HEK293 (cell line): ENCODE measurements around the gene ZSWIM3.

Experiments used
- CTCF ChIA-PET: fragments of 350-600 bp; formaldehyde crosslinking; extraction: SDS; loops from one replicate; lab custom pipeline; 2021; ENCODE audit warnings: antibody characterized with exemption; lab: Yijun Ruan, JAX
- POLR2A ChIA-PET: fragments of 300-600 bp; formaldehyde crosslinking; extraction: SDS; loops from one replicate; lab custom pipeline; 2020; ENCODE audit warnings: antibody characterized with exemption, inconsistent platforms; lab: Yijun Ruan, JAX
- H3K27ac ChIP-seq: fragments of 200-500 bp; sonication (Bioruptor generic); 2 replicates; pipeline ENCODE4 v1.5.1; 2014; ENCODE audit warnings: low read depth, low read length, control low read depth, inconsistent platforms; ENCODE audit errors: extremely low read depth
- H3K36me3 ChIP-seq, 2 experiments: fragments of 200-500 bp in 1 of 2; sonication (Bioruptor generic) in 1 of 2; 1 replicate in 1 of 2; 2 replicates in 1 of 2; pipeline ENCODE4 v1.5.1; 2014 to 2017; ENCODE audit warnings: inconsistent platforms in 2 of 2, low read length in 2 of 2; ENCODE audit not compliant: control insufficient read depth in 2 of 2, insufficient read depth in 1 of 2
- H3K4me1 ChIP-seq: fragments of 200-500 bp; sonication (Bioruptor generic); 2 replicates; pipeline ENCODE4 v1.5.1; 2014; ENCODE audit warnings: mild to moderate bottlenecking, low read length, inconsistent platforms; ENCODE audit not compliant: control insufficient read depth, insufficient read depth
- H3K4me3 ChIP-seq: 2 replicates; pipeline ENCODE4 v1.5.1; 2011; ENCODE audit warnings: low read depth, mild to moderate bottlenecking, control low read depth, low read length, moderate library complexity
- H3K9me3 ChIP-seq: fragments of 200-500 bp; sonication (Bioruptor generic); 2 replicates; pipeline ENCODE4 v1.5.1; 2014; ENCODE audit warnings: low read depth, low read length, inconsistent platforms; ENCODE audit not compliant: control insufficient read depth, insufficient read depth
- EGR2 ChIP-seq: fragments of 450-650 bp; formaldehyde crosslinking; IDR thresholded peaks from 2 replicates; pipeline ENCODE4 v1.5.1; 2016; ENCODE audit warnings: low read depth, missing biosample characterization, missing genetic modification characterization
- HOXC10 ChIP-seq: sonication (generic); formaldehyde crosslinking; IDR thresholded peaks from 2 replicates; pipeline ENCODE4 v1.8.1; 2023; ENCODE audit warnings: mild to moderate bottlenecking, missing genetic modification reagents
- ZNF121 ChIP-seq: fragments of 450-650 bp; formaldehyde crosslinking; IDR thresholded peaks from 2 replicates; pipeline ENCODE4 v1.5.1; 2016; ENCODE audit warnings: missing biosample characterization, missing genetic modification characterization
- ZNF132 ChIP-seq: fragments of 450-650 bp; formaldehyde crosslinking; IDR thresholded peaks from 2 replicates; pipeline ENCODE4 v1.5.1; 2017; ENCODE audit warnings: missing biosample characterization, missing genetic modification characterization, borderline replicate concordance
- ZNF366 ChIP-seq: fragments of 450-650 bp; formaldehyde crosslinking; conservative IDR thresholded peaks from 2 replicates; pipeline ENCODE4 v1.5.1; 2016; ENCODE audit warnings: missing biosample characterization, missing genetic modification characterization
- ZNF521 ChIP-seq: fragments of 450-650 bp; formaldehyde crosslinking; IDR thresholded peaks from 2 replicates; pipeline ENCODE4 v1.5.1; 2017; ENCODE audit warnings: missing biosample characterization, mild to moderate bottlenecking, missing genetic modification characterization
- ZNF571 ChIP-seq: fragments of 450-650 bp; formaldehyde crosslinking; IDR thresholded peaks from 2 replicates; pipeline ENCODE4 v1.5.0; 2017; ENCODE audit warnings: missing biosample characterization, missing genetic modification characterization
- ZNF621 ChIP-seq: fragments of 450-650 bp; formaldehyde crosslinking; IDR thresholded peaks from 2 replicates; pipeline ENCODE4 v1.5.1; 2017; ENCODE audit warnings: missing biosample characterization, missing genetic modification characterization
- ZNF701 ChIP-seq: fragments of 450-650 bp; formaldehyde crosslinking; IDR thresholded peaks from 2 replicates; pipeline ENCODE4 v1.5.1; 2016; ENCODE audit warnings: missing biosample characterization, missing genetic modification characterization
- ZNF791 ChIP-seq: fragments of 450-650 bp; formaldehyde crosslinking; IDR thresholded peaks from 2 replicates; pipeline ENCODE4 v1.5.1; 2016; ENCODE audit warnings: missing biosample characterization, missing genetic modification characterization
- ZNF843 ChIP-seq: fragments of 450-650 bp; formaldehyde crosslinking; IDR thresholded peaks from 2 replicates; pipeline ENCODE4 v1.5.1; 2016; ENCODE audit warnings: missing biosample characterization, missing genetic modification characterization
- TF ChIP-seq, protein P1 (sequence below): fragments of 450-650 bp; formaldehyde crosslinking; IDR thresholded peaks from 2 replicates; pipeline ENCODE4 v1.5.1; 2017; ENCODE audit warnings: missing biosample characterization, missing genetic modification characterization
- TF ChIP-seq, protein P2 (sequence below): fragments of 450-650 bp; formaldehyde crosslinking; IDR thresholded peaks from 2 replicates; pipeline ENCODE4 v1.5.1; 2016; ENCODE audit warnings: missing biosample characterization, missing genetic modification characterization
- TF ChIP-seq, protein P3 (sequence below): fragments of 450-650 bp; formaldehyde crosslinking; IDR thresholded peaks from 2 replicates; pipeline ENCODE4 v1.5.1; 2016; ENCODE audit warnings: missing biosample characterization, missing genetic modification characterization
- TF ChIP-seq, protein P4 (sequence below): fragments of 450-650 bp; formaldehyde crosslinking; IDR thresholded peaks from 2 replicates; pipeline ENCODE4 v1.5.1; 2017; ENCODE audit warnings: missing biosample characterization, missing genetic modification characterization
- TF ChIP-seq, protein P5 (sequence below): fragments of 450-650 bp; formaldehyde crosslinking; IDR thresholded peaks from 2 replicates; pipeline ENCODE4 v1.5.1; 2016; ENCODE audit warnings: missing biosample characterization, missing genetic modification characterization
- TF ChIP-seq, protein P6 (sequence below): fragments of 450-650 bp; formaldehyde crosslinking; IDR thresholded peaks from 2 replicates; pipeline ENCODE4 v1.5.1; 2016; ENCODE audit warnings: missing biosample characterization, missing genetic modification characterization

Gene ZSWIM3

DNA sequence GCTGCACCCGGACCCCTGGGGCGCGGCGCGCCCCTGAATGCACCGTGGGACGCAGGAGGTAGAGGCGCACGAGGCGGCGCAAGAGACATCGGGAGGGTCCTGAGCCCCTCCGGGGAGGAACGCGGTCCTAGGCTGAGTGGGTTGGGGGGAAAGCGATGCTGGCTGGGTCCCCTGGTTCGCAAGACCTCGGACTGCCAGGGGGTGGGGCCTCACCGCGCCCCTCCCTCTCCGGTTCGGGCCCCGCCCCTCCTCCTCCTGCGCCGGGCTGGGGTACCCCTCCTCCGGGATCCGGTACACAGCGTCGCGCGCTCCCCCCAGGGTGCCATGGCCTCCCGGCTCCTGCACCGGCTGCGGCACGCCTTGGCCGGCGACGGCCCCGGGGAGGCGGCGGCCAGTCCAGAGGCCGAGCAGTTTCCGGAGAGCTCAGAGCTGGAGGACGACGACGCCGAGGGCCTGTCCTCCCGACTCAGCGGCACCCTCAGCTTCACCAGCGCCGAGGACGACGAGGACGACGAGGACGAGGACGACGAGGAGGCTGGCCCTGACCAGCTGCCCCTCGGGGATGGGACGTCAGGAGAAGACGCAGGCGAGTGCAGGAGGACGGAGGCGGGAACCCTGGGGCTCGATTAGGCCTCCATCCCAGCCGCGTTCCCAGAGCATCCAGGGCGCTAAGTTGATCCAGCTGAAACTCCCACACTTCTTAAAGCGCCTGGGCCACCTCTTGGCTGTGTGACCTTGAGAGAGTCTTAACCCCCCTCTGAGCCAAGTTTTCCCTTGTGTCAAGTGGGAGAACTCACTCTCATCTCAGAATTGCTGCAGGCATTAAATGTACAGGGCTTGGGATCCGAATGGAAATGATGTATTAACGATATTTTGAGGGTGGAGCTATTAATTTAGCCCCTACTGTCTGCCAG is 23.3 kb upstream of the ZSWIM3 start:
- ChIA-PET POLR2A (interaction anchor here (0.8 to 1.5 kb wide), 5 partner anchors 15 to 137 kb away, joined by 3 to 4 read pairs (median 3); partner anchors contain the start of gene ACOT8), CTCF (interaction anchor here (0.6 to 2.0 kb wide), 3 partner anchors 10 to 1953 kb away, joined by 4 to 8 read pairs (median 4); no protein-coding TSS in a partner anchor)
- no peaks in the 10 kb centered on the region for H3K9me3 ChIP-seq
- H3K4me3 ChIP-seq = peak overlapping the region; percentile 48
- H3K27ac ChIP-seq = peak overlapping the region; percentile 46
- peaks cover 0 to 8% of the 10 kb centered on the region in 2 experiments; a peak in 1 of 3 replicates for H3K36me3 ChIP-seq
- no peaks in the 10 kb centered on the region; the same call in 1 of the 2 replicates for H3K4me1 ChIP-seq
- TF ChIP-seq ZNF366 (no peak), ZNF843 (tag by site-specific recombination) (no peak), HOXC10 (CRISPR knock-in tag) (no peak), EGR2 (no peak), ZNF521 (tag by site-specific recombination) (no peak), ZNF571 (tag by site-specific recombination) (no peak), ZNF132 (tag by site-specific recombination) (no peak), ZNF621 (tag by site-specific recombination) (no peak), ZNF791 (tag by site-specific recombination) (no peak), ZNF701 (tag by site-specific recombination) (no peak), ZNF121 (tag by site-specific recombination) (no peak)
- TF ChIP-seq, protein P1, sequence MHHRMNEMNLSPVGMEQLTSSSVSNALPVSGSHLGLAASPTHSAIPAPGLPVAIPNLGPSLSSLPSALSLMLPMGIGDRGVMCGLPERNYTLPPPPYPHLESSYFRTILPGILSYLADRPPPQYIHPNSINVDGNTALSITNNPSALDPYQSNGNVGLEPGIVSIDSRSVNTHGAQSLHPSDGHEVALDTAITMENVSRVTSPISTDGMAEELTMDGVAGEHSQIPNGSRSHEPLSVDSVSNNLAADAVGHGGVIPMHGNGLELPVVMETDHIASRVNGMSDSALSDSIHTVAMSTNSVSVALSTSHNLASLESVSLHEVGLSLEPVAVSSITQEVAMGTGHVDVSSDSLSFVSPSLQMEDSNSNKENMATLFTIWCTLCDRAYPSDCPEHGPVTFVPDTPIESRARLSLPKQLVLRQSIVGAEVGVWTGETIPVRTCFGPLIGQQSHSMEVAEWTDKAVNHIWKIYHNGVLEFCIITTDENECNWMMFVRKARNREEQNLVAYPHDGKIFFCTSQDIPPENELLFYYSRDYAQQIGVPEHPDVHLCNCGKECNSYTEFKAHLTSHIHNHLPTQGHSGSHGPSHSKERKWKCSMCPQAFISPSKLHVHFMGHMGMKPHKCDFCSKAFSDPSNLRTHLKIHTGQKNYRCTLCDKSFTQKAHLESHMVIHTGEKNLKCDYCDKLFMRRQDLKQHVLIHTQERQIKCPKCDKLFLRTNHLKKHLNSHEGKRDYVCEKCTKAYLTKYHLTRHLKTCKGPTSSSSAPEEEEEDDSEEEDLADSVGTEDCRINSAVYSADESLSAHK = no peak
- TF ChIP-seq, protein P2, sequence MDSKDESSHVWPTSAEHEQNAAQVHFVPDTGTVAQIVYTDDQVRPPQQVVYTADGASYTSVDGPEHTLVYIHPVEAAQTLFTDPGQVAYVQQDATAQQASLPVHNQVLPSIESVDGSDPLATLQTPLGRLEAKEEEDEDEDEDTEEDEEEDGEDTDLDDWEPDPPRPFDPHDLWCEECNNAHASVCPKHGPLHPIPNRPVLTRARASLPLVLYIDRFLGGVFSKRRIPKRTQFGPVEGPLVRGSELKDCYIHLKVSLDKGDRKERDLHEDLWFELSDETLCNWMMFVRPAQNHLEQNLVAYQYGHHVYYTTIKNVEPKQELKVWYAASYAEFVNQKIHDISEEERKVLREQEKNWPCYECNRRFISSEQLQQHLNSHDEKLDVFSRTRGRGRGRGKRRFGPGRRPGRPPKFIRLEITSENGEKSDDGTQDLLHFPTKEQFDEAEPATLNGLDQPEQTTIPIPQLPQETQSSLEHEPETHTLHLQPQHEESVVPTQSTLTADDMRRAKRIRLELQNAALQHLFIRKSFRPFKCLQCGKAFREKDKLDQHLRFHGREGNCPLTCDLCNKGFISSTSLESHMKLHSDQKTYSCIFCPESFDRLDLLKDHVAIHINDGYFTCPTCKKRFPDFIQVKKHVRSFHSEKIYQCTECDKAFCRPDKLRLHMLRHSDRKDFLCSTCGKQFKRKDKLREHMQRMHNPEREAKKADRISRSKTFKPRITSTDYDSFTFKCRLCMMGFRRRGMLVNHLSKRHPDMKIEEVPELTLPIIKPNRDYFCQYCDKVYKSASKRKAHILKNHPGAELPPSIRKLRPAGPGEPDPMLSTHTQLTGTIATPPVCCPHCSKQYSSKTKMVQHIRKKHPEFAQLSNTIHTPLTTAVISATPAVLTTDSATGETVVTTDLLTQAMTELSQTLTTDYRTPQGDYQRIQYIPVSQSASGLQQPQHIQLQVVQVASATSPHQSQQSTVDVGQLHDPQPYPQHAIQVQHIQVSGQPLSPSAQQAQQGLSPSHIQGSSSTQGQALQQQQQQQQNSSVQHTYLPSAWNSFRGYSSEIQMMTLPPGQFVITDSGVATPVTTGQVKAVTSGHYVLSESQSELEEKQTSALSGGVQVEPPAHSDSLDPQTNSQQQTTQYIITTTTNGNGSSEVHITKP (tag by site-specific recombination) = peak; percentile 29
- TF ChIP-seq, protein P3, sequence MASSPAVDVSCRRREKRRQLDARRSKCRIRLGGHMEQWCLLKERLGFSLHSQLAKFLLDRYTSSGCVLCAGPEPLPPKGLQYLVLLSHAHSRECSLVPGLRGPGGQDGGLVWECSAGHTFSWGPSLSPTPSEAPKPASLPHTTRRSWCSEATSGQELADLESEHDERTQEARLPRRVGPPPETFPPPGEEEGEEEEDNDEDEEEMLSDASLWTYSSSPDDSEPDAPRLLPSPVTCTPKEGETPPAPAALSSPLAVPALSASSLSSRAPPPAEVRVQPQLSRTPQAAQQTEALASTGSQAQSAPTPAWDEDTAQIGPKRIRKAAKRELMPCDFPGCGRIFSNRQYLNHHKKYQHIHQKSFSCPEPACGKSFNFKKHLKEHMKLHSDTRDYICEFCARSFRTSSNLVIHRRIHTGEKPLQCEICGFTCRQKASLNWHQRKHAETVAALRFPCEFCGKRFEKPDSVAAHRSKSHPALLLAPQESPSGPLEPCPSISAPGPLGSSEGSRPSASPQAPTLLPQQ = 0 out of 2 replicates have a peak, but pooled peaks have one; percentile 31
- TF ChIP-seq, protein P4, sequence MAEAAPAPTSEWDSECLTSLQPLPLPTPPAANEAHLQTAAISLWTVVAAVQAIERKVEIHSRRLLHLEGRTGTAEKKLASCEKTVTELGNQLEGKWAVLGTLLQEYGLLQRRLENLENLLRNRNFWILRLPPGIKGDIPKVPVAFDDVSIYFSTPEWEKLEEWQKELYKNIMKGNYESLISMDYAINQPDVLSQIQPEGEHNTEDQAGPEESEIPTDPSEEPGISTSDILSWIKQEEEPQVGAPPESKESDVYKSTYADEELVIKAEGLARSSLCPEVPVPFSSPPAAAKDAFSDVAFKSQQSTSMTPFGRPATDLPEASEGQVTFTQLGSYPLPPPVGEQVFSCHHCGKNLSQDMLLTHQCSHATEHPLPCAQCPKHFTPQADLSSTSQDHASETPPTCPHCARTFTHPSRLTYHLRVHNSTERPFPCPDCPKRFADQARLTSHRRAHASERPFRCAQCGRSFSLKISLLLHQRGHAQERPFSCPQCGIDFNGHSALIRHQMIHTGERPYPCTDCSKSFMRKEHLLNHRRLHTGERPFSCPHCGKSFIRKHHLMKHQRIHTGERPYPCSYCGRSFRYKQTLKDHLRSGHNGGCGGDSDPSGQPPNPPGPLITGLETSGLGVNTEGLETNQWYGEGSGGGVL (tag by site-specific recombination) = no peak; the same call in 1 of the 2 replicates
- TF ChIP-seq, protein P5, sequence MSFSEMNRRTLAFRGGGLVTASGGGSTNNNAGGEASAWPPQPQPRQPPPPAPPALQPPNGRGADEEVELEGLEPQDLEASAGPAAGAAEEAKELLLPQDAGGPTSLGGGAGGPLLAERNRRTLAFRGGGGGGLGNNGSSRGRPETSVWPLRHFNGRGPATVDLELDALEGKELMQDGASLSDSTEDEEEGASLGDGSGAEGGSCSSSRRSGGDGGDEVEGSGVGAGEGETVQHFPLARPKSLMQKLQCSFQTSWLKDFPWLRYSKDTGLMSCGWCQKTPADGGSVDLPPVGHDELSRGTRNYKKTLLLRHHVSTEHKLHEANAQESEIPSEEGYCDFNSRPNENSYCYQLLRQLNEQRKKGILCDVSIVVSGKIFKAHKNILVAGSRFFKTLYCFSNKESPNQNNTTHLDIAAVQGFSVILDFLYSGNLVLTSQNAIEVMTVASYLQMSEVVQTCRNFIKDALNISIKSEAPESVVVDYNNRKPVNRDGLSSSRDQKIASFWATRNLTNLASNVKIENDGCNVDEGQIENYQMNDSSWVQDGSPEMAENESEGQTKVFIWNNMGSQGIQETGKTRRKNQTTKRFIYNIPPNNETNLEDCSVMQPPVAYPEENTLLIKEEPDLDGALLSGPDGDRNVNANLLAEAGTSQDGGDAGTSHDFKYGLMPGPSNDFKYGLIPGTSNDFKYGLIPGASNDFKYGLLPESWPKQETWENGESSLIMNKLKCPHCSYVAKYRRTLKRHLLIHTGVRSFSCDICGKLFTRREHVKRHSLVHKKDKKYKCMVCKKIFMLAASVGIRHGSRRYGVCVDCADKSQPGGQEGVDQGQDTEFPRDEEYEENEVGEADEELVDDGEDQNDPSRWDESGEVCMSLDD (tag by site-specific recombination) = peak; percentile 88
- TF ChIP-seq, protein P6, sequence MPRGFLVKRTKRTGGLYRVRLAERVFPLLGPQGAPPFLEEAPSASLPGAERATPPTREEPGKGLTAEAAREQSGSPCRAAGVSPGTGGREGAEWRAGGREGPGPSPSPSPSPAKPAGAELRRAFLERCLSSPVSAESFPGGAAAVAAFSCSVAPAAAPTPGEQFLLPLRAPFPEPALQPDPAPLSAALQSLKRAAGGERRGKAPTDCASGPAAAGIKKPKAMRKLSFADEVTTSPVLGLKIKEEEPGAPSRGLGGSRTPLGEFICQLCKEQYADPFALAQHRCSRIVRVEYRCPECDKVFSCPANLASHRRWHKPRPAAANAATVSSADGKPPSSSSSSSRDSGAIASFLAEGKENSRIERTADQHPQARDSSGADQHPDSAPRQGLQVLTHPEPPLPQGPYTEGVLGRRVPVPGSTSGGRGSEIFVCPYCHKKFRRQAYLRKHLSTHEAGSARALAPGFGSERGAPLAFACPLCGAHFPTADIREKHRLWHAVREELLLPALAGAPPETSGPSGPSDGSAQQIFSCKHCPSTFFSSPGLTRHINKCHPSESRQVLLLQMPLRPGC (tag by site-specific recombination) = 0 out of 2 replicates have a peak, but pooled peaks have one; percentile 13
